Ureter (tissue), 1 donor: ENCODE measurements around the gene ANXA7. TPM values are rescaled to one million over a fixed set of nuclear protein-coding genes. Genes with fewer than 3 reads are reported as not detected.
A peak's percentile ranks its signal among the peaks of the same experiment; 100 is the strongest.
"Not testable (repeated sequence)": the region's sequence is repeated elsewhere in the genome, so short reads cannot be mapped to it uniquely, and the experiment has no call there.

Source experiments
- DNase-seq: peaks from one replicate; pipeline ENCODE4 v3.0.0-alpha.2; 2020; ENCODE audit warnings: low spot score
- total RNA-seq: library from RNA; stranded (reverse); gene quantifications from one replicate; pipeline ENCODE4 v1.2.4, GENCODE V29; 2023
- donor health status: DM: yes; HTN: yes; CAD: no.

The ANXA7 gene
- total RNA-seq, 1 donor from 2014 or later: 144 TPM

GRCh38 chr10:73408061-73408460 is 5.8 kb downstream of the ANXA7 start:
- DNase-seq: no peak

GRCh38 chr10:73407495-73407894 is 6.4 kb downstream of the ANXA7 start:
- no peak for DNase-seq

GRCh38 chr10:73406846-73407245 is 7.0 kb downstream of the ANXA7 start:
- DNase-seq: no peak

GRCh38 chr10:73405556-73405955 is 8.3 kb downstream of the ANXA7 start:
- no peak for DNase-seq

GRCh38 chr10:73404690-73405089 is 9.2 kb downstream of the ANXA7 start:
- no peak for DNase-seq

- DNase-seq: no peak
Measured at GRCh38 chr10:73401636-73402035, 12.2 kb downstream of the ANXA7 start.

GRCh38 chr10:73399063-73399462 is 14.8 kb downstream of the ANXA7 start:
- no peak for DNase-seq

- DNase-seq: no peak
Measured at GRCh38 chr10:73398024-73398423, 15.8 kb downstream of the ANXA7 start.

- DNase-seq: not testable (repeated sequence)
Measured at GRCh38 chr10:73394325-73394724, 19.5 kb downstream of the ANXA7 start.

- no peak for DNase-seq
Measured at GRCh38 chr10:73388228-73388627, 25.6 kb downstream of the ANXA7 start.

- DNase-seq: no peak
Measured at GRCh38 chr10:73386583-73386982, 27.3 kb downstream of the ANXA7 start.

GRCh38 chr10:73379064-73379748 is 34.7 kb downstream of the ANXA7 start:
- DNase-seq: no peak

- no peak for DNase-seq
Measured at GRCh38 chr10:73376679-73377078, 37.2 kb downstream of the ANXA7 start.

GRCh38 chr10:73368238-73368637 is 45.6 kb downstream of the ANXA7 start:
- DNase-seq: no peak

- DNase-seq: no peak
Measured at GRCh38 chr10:73366381-73367298, 47.2 kb downstream of the ANXA7 start.

GRCh38 chr10:73364964-73365363 is 48.9 kb downstream of the ANXA7 start:
- no peak for DNase-seq

GRCh38 chr10:73359492-73359891 is 54.4 kb downstream of the ANXA7 start:
- no peak for DNase-seq

- DNase-seq: peak; percentile 95
Measured at GRCh38 chr10:73358331-73359279, 55.3 kb downstream of the ANXA7 start, which contains the start of gene CFAP70. Gene CFAP70 (minus strand): TSS chr10:73358864. CDS start chr10:73354796, 4,068 bp downstream.

- no peak for DNase-seq
Measured at GRCh38 chr10:73357821-73358220, 56.0 kb downstream of the ANXA7 start.

- no peak for DNase-seq
Measured at GRCh38 chr10:73357166-73357565, 56.7 kb downstream of the ANXA7 start.

- no peak for DNase-seq
Measured at GRCh38 chr10:73344269-73344668, 69.6 kb downstream of the ANXA7 start.

GRCh38 chr10:73340121-73340520 is 73.7 kb downstream of the ANXA7 start:
- DNase-seq: no peak
